Ovary (tissue), 3 donors: ENCODE results near the gene C1QTNF6.

Experiments
- EP300 ChIP-seq: sonication (generic); formaldehyde crosslinking; IDR thresholded peaks from one replicate; pipeline ENCODE4 v1.6.1; 2017; ENCODE audit warnings: antibody characterized with exemption
- POLR2A ChIP-seq: fragments of 450-650 bp; IDR thresholded peaks from one replicate; pipeline ENCODE4 v1.6.1; 2017; ENCODE audit warnings: antibody characterized with exemption, mild to moderate bottlenecking, moderate library complexity
- TF ChIP-seq, protein P1 (sequence below), 3 donors: fragments of 450-650 bp in 2 of 3; fragments of 200-600 bp in 1 of 3; IDR thresholded peaks; one replicate each; pipeline versions ENCODE4 v1.5.1 to v1.8.0; 2016 to 2022; ENCODE audit warnings: antibody characterized with exemption in 3 of 3, mild to moderate bottlenecking in 1 of 3
- donor health status: DM: no; HTN: no; CAD: no.

GRCh38 chr22:37198258-37199102, 10.4 kb upstream of the C1QTNF6 start:
- TF ChIP-seq, protein P1, sequence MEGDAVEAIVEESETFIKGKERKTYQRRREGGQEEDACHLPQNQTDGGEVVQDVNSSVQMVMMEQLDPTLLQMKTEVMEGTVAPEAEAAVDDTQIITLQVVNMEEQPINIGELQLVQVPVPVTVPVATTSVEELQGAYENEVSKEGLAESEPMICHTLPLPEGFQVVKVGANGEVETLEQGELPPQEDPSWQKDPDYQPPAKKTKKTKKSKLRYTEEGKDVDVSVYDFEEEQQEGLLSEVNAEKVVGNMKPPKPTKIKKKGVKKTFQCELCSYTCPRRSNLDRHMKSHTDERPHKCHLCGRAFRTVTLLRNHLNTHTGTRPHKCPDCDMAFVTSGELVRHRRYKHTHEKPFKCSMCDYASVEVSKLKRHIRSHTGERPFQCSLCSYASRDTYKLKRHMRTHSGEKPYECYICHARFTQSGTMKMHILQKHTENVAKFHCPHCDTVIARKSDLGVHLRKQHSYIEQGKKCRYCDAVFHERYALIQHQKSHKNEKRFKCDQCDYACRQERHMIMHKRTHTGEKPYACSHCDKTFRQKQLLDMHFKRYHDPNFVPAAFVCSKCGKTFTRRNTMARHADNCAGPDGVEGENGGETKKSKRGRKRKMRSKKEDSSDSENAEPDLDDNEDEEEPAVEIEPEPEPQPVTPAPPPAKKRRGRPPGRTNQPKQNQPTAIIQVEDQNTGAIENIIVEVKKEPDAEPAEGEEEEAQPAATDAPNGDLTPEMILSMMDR (IDR thresholded peaks at IDR 0.05) = peak; percentile 50 to 83 (median 63)
- no peak for TF ChIP-seq EP300
- TF ChIP-seq POLR2A = no peak
